A549 (cell line): ENCODE data around the gene SND1. TPM values are rescaled to one million over a fixed set of nuclear protein-coding genes. Genes with fewer than 3 reads are reported as not detected.

Source experiments
- ATAC-seq, 2 experiments: fragments of 200-7000 bp in 1 of 2; fragments of >200 bp in 1 of 2; cut with Nextera tagmentation in 1 of 2; cut with Tn5 transposase in 1 of 2; 3 replicates each; pipeline versions ENCODE4 v1.8.0 to v1.9.1; 2018 to 2020; ENCODE audit warnings: mild to moderate bottlenecking in 1 of 2, moderate library complexity in 1 of 2
- CTCF ChIA-PET: fragments of 300-600 bp; sonication (Branson Sonifier 250); formaldehyde crosslinking; extraction: SDS; loops from one replicate; lab custom pipeline; 2021; ENCODE audit warnings: antibody characterized with exemption, inconsistent platforms; lab: Yijun Ruan, JAX
- POLR2A ChIA-PET: fragments of 350-600 bp; formaldehyde crosslinking; extraction: SDS; loops from one replicate; lab custom pipeline; 2021; ENCODE audit warnings: antibody characterized with exemption, inconsistent platforms; lab: Yijun Ruan, JAX
- DNase-seq, 2 experiments: peaks; one replicate each; pipeline versions ENCODE4 v3.0.0 to v3.0.0-alpha.2; 2011 to 2016; ENCODE audit warnings: low read depth in 1 of 2, low spot score in 1 of 2
- FAIRE-seq: peaks from 2 replicates; lab custom pipeline; 2011; peaks lifted over from hg19 to GRCh38; lab: Jason Lieb, UNC
- H3K27ac ChIP-seq, 2 experiments: fragments of >200 bp; sonication (Bioruptor Twin); formaldehyde crosslinking; 3 replicates each; pipeline ENCODE4 v1.5.1; 2016 to 2017
- H3K4me1 ChIP-seq: fragments of >200 bp; sonication (Bioruptor Twin); formaldehyde crosslinking; 3 replicates; pipeline ENCODE4 v1.6.1; 2016
- H3K4me2 ChIP-seq: fragments of >200 bp; sonication (Bioruptor Twin); formaldehyde crosslinking; 3 replicates; pipeline ENCODE4 v1.6.1; 2016
- H3K4me3 ChIP-seq: fragments of >200 bp; sonication (Bioruptor Twin); formaldehyde crosslinking; 3 replicates; pipeline ENCODE4 v1.5.1; 2016
- H3K9me3 ChIP-seq: fragments of >200 bp; sonication (Bioruptor Twin); formaldehyde crosslinking; 3 replicates; pipeline ENCODE4 v1.6.1; 2016
- CBX2 ChIP-seq: fragments of 200-600 bp; sonication (generic); IDR thresholded peaks from 2 replicates; pipeline ENCODE4 v1.6.1; 2016; ENCODE audit warnings: low read depth, mild to moderate bottlenecking, borderline replicate concordance
- CBX8 ChIP-seq: fragments of 200-600 bp; sonication (generic); IDR thresholded peaks from 2 replicates; pipeline ENCODE4 v1.6.1; 2016
- CHD2 ChIP-seq: fragments of 150-350 bp; IDR thresholded peaks from 2 replicates; pipeline ENCODE4 v1.6.1; 2014; ENCODE audit warnings: low read length; ENCODE audit not compliant: partially characterized antibody
- EHF ChIP-seq: fragments of 250-450 bp; sonication (Bioruptor Pico); IDR thresholded peaks from 2 replicates; pipeline ENCODE4 v1.5.0; 2020; ENCODE audit warnings: mild to moderate bottlenecking
- ELK1 ChIP-seq: fragments of 150-350 bp; IDR thresholded peaks from 2 replicates; pipeline ENCODE4 v1.6.1; 2014; ENCODE audit warnings: low read depth, mild to moderate bottlenecking, low read length
- ESRRA ChIP-seq: fragments of 150-350 bp; IDR thresholded peaks from 2 replicates; pipeline ENCODE4 v1.6.1; 2014; ENCODE audit warnings: mild to moderate bottlenecking, low read length, borderline replicate concordance
- FOSB ChIP-seq: fragments of 250-450 bp; sonication (Bioruptor Pico); IDR thresholded peaks from 2 replicates; pipeline ENCODE4 v1.5.0; 2020; ENCODE audit warnings: mild to moderate bottlenecking, moderate library complexity
- GATA3 ChIP-seq: IDR thresholded peaks from 2 replicates; pipeline ENCODE4 v1.6.1; 2012; ENCODE audit warnings: borderline replicate concordance
- MAFK ChIP-seq: fragments of 450-650 bp; IDR thresholded peaks from 2 replicates; pipeline ENCODE4 v1.6.1; 2014; ENCODE audit not compliant: partially characterized antibody
- MAX ChIP-seq: IDR thresholded peaks from 2 replicates; pipeline ENCODE4 v1.6.1; 2012
- MAZ ChIP-seq: fragments of 150-350 bp; IDR thresholded peaks from 2 replicates; pipeline ENCODE4 v1.6.1; 2014; ENCODE audit warnings: antibody characterized with exemption, low read depth, low read length, borderline replicate concordance
- NFE2L2 ChIP-seq: fragments of 150-350 bp; conservative IDR thresholded peaks from 2 replicates; pipeline ENCODE4 v1.6.1; 2014; ENCODE audit warnings: low read length
- NR3C1 ChIP-seq: fragments of >200 bp; sonication (Bioruptor Twin); formaldehyde crosslinking; IDR thresholded peaks from 3 replicates; pipeline ENCODE4 v1.6.1; 2017
- PHF8 ChIP-seq: fragments of 200-600 bp; sonication (generic); IDR thresholded peaks from 2 replicates; pipeline ENCODE4 v1.6.1; 2016; ENCODE audit warnings: low read depth, mild to moderate bottlenecking, antibody characterized with exemption, moderate library complexity, borderline replicate concordance
- RAD21 ChIP-seq, 2 experiments: fragments of >200 bp in 1 of 2; sonication (Bioruptor Twin) in 1 of 2; formaldehyde crosslinking in 1 of 2; IDR thresholded peaks in 1 of 2; conservative IDR thresholded peaks in 1 of 2; 2 replicates in 1 of 2; 3 replicates in 1 of 2; pipeline ENCODE4 v1.6.1; 2012 to 2018; ENCODE audit warnings: inconsistent platforms in 1 of 2
- RNF2 ChIP-seq: fragments of 200-600 bp; sonication (generic); IDR thresholded peaks from 2 replicates; pipeline ENCODE4 v1.6.1; 2016; ENCODE audit warnings: low read depth, mild to moderate bottlenecking, antibody characterized with exemption, moderate library complexity, borderline replicate concordance
- SMC3 ChIP-seq: fragments of >200 bp; sonication (Bioruptor Twin); formaldehyde crosslinking; IDR thresholded peaks from 3 replicates; pipeline ENCODE4 v1.6.1; 2018; ENCODE audit warnings: inconsistent platforms
- ZC3H11A ChIP-seq: fragments of 450-650 bp; IDR thresholded peaks from 2 replicates; pipeline ENCODE4 v1.6.1; 2014; ENCODE audit warnings: antibody characterized with exemption, mild to moderate bottlenecking
- WGBS: methylation state at CpG from one replicate; pipeline ENCODE4 v1.1.6; 2017; ENCODE audit errors: missing lambda C conversion rate; 5-methylcytosine and 5-hydroxymethylcytosine counted together
- polyA plus RNA-seq, 4 experiments: library from polyadenylated mRNA; depleted of rRNA in 3 of 4; stranded (reverse); fragments of >200 nt; fragmentation: RNase III in 1 of 4; extraction: RNeasy Plus Mini Kit Qiagen cat#74134 plus additional on column Dnase treatment in 1 of 4; gene quantifications; 2 replicates in 3 of 4; 3 replicates in 1 of 4; pipeline ENCODE4 v1.2.3, GENCODE V29; 2011 to 2017
- TF ChIP-seq, protein P1 (sequence below): fragments of >200 bp; sonication (Bioruptor Twin); formaldehyde crosslinking; IDR thresholded peaks from 3 replicates; pipeline ENCODE4 v1.5.1; 2016
- TF ChIP-seq, protein P2 (sequence below): fragments of 450-650 bp; IDR thresholded peaks from 2 replicates; pipeline ENCODE4 v1.6.1; 2014; ENCODE audit warnings: antibody characterized with exemption
- TF ChIP-seq, protein P3 (sequence below): fragments of 250-450 bp; sonication (Bioruptor Pico); IDR thresholded peaks from 2 replicates; pipeline ENCODE4 v1.5.0; 2021; ENCODE audit warnings: mild to moderate bottlenecking, moderate library complexity, borderline replicate concordance

Gene SND1
- polyA plus RNA-seq, 2 of the 4 experiments (the other 2 are of a cell fraction) = 102 to 138 TPM

GRCh38 chr7:127616724-127617123, 35.3 kb upstream of the SND1 start:
- DNase-seq = no peak
- no peaks in the 10 kb centered on the region for H3K9me3 ChIP-seq
- POLR2A ChIA-PET = no interaction called here
- CTCF ChIA-PET = interaction anchor here (0.8 to 2.3 kb wide), 3 partner anchors 9 to 24 kb away, joined by 3 to 6 read pairs (median 5); partner anchors contain the start of gene FSCN3
- no peak for TF ChIP-seq PHF8
- no peak for TF ChIP-seq FOSB (CRISPR knock-in tag)
- TF ChIP-seq CBX2 = no peak
- no peak for TF ChIP-seq CHD2
- no peak for TF ChIP-seq RAD21 (conservative IDR thresholded peaks at IDR 0.05 in 1 of 2, IDR thresholded peaks at IDR 0.05 in 1 of 2)
- TF ChIP-seq, protein P1, sequence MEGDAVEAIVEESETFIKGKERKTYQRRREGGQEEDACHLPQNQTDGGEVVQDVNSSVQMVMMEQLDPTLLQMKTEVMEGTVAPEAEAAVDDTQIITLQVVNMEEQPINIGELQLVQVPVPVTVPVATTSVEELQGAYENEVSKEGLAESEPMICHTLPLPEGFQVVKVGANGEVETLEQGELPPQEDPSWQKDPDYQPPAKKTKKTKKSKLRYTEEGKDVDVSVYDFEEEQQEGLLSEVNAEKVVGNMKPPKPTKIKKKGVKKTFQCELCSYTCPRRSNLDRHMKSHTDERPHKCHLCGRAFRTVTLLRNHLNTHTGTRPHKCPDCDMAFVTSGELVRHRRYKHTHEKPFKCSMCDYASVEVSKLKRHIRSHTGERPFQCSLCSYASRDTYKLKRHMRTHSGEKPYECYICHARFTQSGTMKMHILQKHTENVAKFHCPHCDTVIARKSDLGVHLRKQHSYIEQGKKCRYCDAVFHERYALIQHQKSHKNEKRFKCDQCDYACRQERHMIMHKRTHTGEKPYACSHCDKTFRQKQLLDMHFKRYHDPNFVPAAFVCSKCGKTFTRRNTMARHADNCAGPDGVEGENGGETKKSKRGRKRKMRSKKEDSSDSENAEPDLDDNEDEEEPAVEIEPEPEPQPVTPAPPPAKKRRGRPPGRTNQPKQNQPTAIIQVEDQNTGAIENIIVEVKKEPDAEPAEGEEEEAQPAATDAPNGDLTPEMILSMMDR = no peak
- no peak for TF ChIP-seq MAZ
- TF ChIP-seq, protein P2, sequence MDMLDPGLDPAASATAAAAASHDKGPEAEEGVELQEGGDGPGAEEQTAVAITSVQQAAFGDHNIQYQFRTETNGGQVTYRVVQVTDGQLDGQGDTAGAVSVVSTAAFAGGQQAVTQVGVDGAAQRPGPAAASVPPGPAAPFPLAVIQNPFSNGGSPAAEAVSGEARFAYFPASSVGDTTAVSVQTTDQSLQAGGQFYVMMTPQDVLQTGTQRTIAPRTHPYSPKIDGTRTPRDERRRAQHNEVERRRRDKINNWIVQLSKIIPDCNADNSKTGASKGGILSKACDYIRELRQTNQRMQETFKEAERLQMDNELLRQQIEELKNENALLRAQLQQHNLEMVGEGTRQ = no peak
- TF ChIP-seq EHF (CRISPR knock-in tag) = no peak
- no peak for TF ChIP-seq GATA3
- TF ChIP-seq, protein P3, sequence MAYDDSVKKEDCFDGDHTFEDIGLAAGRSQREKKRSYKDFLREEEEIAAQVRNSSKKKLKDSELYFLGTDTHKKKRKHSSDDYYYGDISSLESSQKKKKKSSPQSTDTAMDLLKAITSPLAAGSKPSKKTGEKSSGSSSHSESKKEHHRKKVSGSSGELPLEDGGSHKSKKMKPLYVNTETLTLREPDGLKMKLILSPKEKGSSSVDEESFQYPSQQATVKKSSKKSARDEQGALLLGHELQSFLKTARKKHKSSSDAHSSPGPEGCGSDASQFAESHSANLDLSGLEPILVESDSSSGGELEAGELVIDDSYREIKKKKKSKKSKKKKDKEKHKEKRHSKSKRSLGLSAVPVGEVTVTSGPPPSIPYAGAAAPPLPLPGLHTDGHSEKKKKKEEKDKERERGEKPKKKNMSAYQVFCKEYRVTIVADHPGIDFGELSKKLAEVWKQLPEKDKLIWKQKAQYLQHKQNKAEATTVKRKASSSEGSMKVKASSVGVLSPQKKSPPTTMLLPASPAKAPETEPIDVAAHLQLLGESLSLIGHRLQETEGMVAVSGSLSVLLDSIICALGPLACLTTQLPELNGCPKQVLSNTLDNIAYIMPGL (CRISPR knock-in tag) = no peak
- no peak for TF ChIP-seq NR3C1
- TF ChIP-seq SMC3 = no peak
- no peak overlapping the region for H3K4me3 ChIP-seq
- no peak overlapping the region for H3K27ac ChIP-seq
- ATAC-seq = no peak
- FAIRE-seq = no peak
- H3K4me1 ChIP-seq = no peaks in the 10 kb centered on the region
- H3K4me2 ChIP-seq = no peak overlapping the region
- WGBS = 3% methylated on average over 5 of the region's 5 CpGs

DNA sequence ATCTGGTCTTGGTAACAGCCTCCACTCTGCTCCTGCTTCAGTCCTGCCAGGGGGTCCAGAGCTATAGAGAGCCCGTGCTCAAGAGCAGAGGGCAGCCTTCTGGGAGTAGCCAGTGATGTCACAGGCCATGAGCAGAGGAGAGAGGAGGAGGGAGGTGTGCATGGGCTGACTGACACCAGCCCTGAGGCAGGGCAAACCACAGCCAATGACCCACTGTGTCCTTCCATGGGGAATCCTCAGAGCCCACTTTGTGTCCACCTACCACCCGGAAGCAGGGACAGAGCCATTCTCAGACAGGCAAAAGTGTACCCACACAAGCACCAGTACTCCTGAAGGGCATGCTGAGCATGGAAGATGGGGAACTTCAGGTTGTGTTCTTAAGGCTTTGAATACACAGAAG, 34.0 kb upstream of the SND1 start, which contains the start of gene PAX4:
Gene PAX4, minus strand, starts transcription at position 101 of the 400 bp plus-strand sequence. CDS start 2,214 bp downstream, outside the sequence.
- H3K9me3 ChIP-seq = no peaks in the 10 kb centered on the region
- no peak for FAIRE-seq
- CTCF ChIA-PET = interaction anchor here (0.6 to 2.3 kb wide), 2 partner anchors 8 to 492 kb away, joined by 3 to 5 read pairs; no protein-coding TSS in a partner anchor
- TF ChIP-seq NFE2L2 (no peak), RNF2 (no peak), MAX (no peak), ELK1 (no peak), MAFK (no peak), CBX8 (no peak), ZC3H11A (no peak), ESRRA (no peak)
- TF ChIP-seq, all 56 proteins: peak for 0
- Histone ChIP-seq H3K27ac (no peak within 1 kb of the TSS), H3K4me3 (no peak within 1 kb of the TSS), H3K4me1 (no peaks in the 10 kb centered on the region), H3K4me2 (no peak within 1 kb of the TSS)
- DNase-seq (no peak), ATAC-seq (no peak)
- POLR2A ChIA-PET = no interaction called here
- 11% methylated on average over 2 of the region's 2 CpGs for WGBS
